Heart left ventricle (tissue), 13 donors: ENCODE measurements around the gene DCN.

Experiments used
- CTCF ChIP-seq, 12 donors: fragments of 200-600 bp; sonication (generic) in 4 of 12; IDR thresholded peaks; one replicate each; pipeline versions ENCODE4 v1.5.0 to v1.8.0; 2018 to 2022; ENCODE audit warnings: antibody characterized with exemption in 12 of 12, mild to moderate bottlenecking in 5 of 12
- POLR2A ChIP-seq, 2 donors: fragments of 450-650 bp; IDR thresholded peaks; one replicate each; pipeline ENCODE4 v1.6.1; 2017; ENCODE audit warnings: antibody characterized with exemption in 2 of 2, mild to moderate bottlenecking in 2 of 2, moderate library complexity in 2 of 2
- donor health status: ischemic (EF 13 %, LVEDD 7.1; RV severe dilation, severe dysfunction).
- donor health status: DM: no; HTN: yes; CAD: no.
- donor health status: DM: no; HTN: no; CAD: no.
- donor health status: ischemic (EF 25% LVEDD 6.9; RV normal size, moderate dysfunction).
- donor health status: ischemic (EF 25% LVEDD 5.7; RV mildly dilated, moderate dysfunction).
- donor health status: ischemic (EF 35%, LVEDD 5.7; RV mildly dilated, moderate dysfunction).
- donor health status: nonischemic (EF 11% LVEDD 7.7; RV severe dilation, severe dysfunction).
- donor health status: DM: yes; HTN: yes; CAD: no.
- donor health status: PGD.
- donor health status: ischemic (EF 29% LVEDD 5.4; RV normal size, mild dysfunction).
- donor health status: nonischemic (EF 23%, LVEDD 6.1; RV moderate dilation, normal function).

- TF ChIP-seq CTCF (IDR thresholded peaks at IDR 0.05) (no peak), POLR2A (IDR thresholded peaks at IDR 0.05) (no peak)
Observed at GRCh38 chr12:91094032-91094662, 88.5 kb downstream of the DCN start.
